Nephron progenitor cell (in vitro differentiated cells): Measurements from ENCODE around the gene KIF3B.
A peak's percentile ranks its signal among the peaks of the same experiment; 100 is the strongest.
"Not testable (repeated sequence)": the region's sequence is repeated elsewhere in the genome, so short reads cannot be mapped to it uniquely, and the experiment has no call there.

Experiments used
- DNase-seq: peaks from one replicate; pipeline ENCODE4 v3.0.0; 2021
- H3K27ac Mint-ChIP-seq: 2 replicates; pipeline ENCODE4 v1.8.0; 2021; ENCODE audit warnings: mild to moderate bottlenecking, moderate library complexity, mixed read lengths
- H3K27me3 Mint-ChIP-seq: 2 replicates; pipeline ENCODE4 v1.8.0; 2021; ENCODE audit warnings: mild to moderate bottlenecking, low read depth, mixed read lengths; ENCODE audit not compliant: poor library complexity
- H3K36me3 Mint-ChIP-seq: 2 replicates; pipeline ENCODE4 v1.8.0; 2021; ENCODE audit warnings: low read depth, mixed read lengths
- H3K4me1 Mint-ChIP-seq: 2 replicates; pipeline ENCODE4 v1.8.0; 2021; ENCODE audit warnings: mixed read lengths
- H3K4me3 Mint-ChIP-seq: 2 replicates; pipeline ENCODE4 v1.8.0; 2021; ENCODE audit warnings: mild to moderate bottlenecking, moderate library complexity, mixed read lengths
- H3K9me3 Mint-ChIP-seq: 2 replicates; pipeline ENCODE4 v1.8.0; 2021; ENCODE audit warnings: mild to moderate bottlenecking, moderate library complexity, mixed read lengths
- TF ChIP-seq, protein P1 (sequence below): fragments of 200-600 bp; sonication (generic); IDR thresholded peaks from 2 replicates; pipeline ENCODE4 v1.5.0; 2021; ENCODE audit warnings: antibody characterized with exemption

KIF3B gene

GRCh38 chr20:32251470-32251869 is 26.0 kb upstream of the KIF3B start:
- Mint-ChIP-seq H3K4me3 (no peak overlapping the region), H3K4me1 (no peaks in the 10 kb centered on the region), H3K27ac (no peak overlapping the region), H3K36me3 (no peaks in the 10 kb centered on the region), H3K9me3 (no peaks in the 10 kb centered on the region), H3K27me3 (peaks cover 13% of the 10 kb centered on the region)
- DNase-seq, result no peak
- TF ChIP-seq, protein P1, sequence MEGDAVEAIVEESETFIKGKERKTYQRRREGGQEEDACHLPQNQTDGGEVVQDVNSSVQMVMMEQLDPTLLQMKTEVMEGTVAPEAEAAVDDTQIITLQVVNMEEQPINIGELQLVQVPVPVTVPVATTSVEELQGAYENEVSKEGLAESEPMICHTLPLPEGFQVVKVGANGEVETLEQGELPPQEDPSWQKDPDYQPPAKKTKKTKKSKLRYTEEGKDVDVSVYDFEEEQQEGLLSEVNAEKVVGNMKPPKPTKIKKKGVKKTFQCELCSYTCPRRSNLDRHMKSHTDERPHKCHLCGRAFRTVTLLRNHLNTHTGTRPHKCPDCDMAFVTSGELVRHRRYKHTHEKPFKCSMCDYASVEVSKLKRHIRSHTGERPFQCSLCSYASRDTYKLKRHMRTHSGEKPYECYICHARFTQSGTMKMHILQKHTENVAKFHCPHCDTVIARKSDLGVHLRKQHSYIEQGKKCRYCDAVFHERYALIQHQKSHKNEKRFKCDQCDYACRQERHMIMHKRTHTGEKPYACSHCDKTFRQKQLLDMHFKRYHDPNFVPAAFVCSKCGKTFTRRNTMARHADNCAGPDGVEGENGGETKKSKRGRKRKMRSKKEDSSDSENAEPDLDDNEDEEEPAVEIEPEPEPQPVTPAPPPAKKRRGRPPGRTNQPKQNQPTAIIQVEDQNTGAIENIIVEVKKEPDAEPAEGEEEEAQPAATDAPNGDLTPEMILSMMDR, result no peak

GRCh38 chr20:32252189-32252588 is 25.3 kb upstream of the KIF3B start:
- TF ChIP-seq, protein P1, result no peak
- no peak for DNase-seq
- H3K4me3 Mint-ChIP-seq, result no peak overlapping the region
- peaks cover 13% of the 10 kb centered on the region for H3K27me3 Mint-ChIP-seq
- H3K36me3 Mint-ChIP-seq, result no peaks in the 10 kb centered on the region
- no peaks in the 10 kb centered on the region for H3K4me1 Mint-ChIP-seq
- H3K9me3 Mint-ChIP-seq, result no peaks in the 10 kb centered on the region
- peak overlapping the region; percentile 76 for H3K27ac Mint-ChIP-seq

DNA sequence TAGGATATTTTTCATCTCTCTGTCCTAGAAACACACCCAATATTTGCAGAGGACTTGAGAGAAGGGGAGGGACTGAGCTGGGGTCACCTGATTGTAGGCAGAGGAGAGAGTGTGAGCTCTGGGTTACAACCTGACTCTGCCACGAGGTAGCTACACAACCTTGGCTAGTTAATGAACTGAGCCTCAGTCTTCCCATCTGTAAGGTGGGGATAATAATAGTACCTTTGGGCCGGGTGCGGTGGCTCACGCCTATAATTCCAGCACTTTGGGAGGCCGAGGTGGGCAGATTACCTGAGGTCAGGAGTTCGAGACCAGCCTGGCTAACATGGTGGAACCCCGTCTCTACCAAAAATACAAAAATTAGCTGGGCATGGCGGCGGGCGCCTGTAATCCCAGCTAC is 16.5 kb upstream of the KIF3B start:
- H3K9me3 Mint-ChIP-seq, H3K27me3 Mint-ChIP-seq, H3K4me1 Mint-ChIP-seq, H3K36me3 Mint-ChIP-seq, H3K4me3 Mint-ChIP-seq, DNase-seq, H3K27ac Mint-ChIP-seq: not testable (repeated sequence)

GRCh38 chr20:32261644-32262043 is 15.8 kb upstream of the KIF3B start:
- H3K27ac Mint-ChIP-seq, result no peak overlapping the region
- H3K27me3 Mint-ChIP-seq, result peaks cover 7% of the 10 kb centered on the region
- no peaks in the 10 kb centered on the region for H3K4me1 Mint-ChIP-seq
- no peak overlapping the region for H3K4me3 Mint-ChIP-seq
- DNase-seq, result no peak
- no peaks in the 10 kb centered on the region for H3K36me3 Mint-ChIP-seq
- TF ChIP-seq, protein P1, result no peak
- no peaks in the 10 kb centered on the region for H3K9me3 Mint-ChIP-seq

- no peaks in the 10 kb centered on the region for H3K36me3 Mint-ChIP-seq
These were observed 14.0 kb upstream of the KIF3B start for GRCh38 chr20:32263398-32263954.

GRCh38 chr20:32271620-32272019 is 5.8 kb upstream of the KIF3B start:
- H3K4me1 Mint-ChIP-seq, result peaks cover 12% of the 10 kb centered on the region

More at GRCh38 chr20:32263398-32263954, 14.0 kb upstream of the KIF3B start:
- Mint-ChIP-seq H3K27me3 (peaks cover 12% of the 10 kb centered on the region), H3K9me3 (no peaks in the 10 kb centered on the region), H3K4me3 (no peak overlapping the region), H3K27ac (no peak overlapping the region), H3K4me1 (no peaks in the 10 kb centered on the region)
- TF ChIP-seq, protein P1, result no peak
- DNase-seq, result no peak

More at GRCh38 chr20:32271620-32272019, 5.8 kb upstream of the KIF3B start:
- Mint-ChIP-seq H3K27ac (no peak overlapping the region), H3K27me3 (peaks cover 9% of the 10 kb centered on the region), H3K4me3 (no peak overlapping the region), H3K36me3 (no peaks in the 10 kb centered on the region), H3K9me3 (peaks cover 14% of the 10 kb centered on the region)
- no peak for DNase-seq
- TF ChIP-seq, protein P1, result no peak
